ENCODE data around the gene TYMP. TPM values are rescaled to one million over a fixed set of nuclear protein-coding genes. Genes with fewer than 3 reads are reported as not detected.
A peak's percentile ranks its signal among the peaks of the same experiment; 100 is the strongest.

Gene TYMP
- total and polyA plus RNA-seq, 5 donors, result 14.6 to 35.5 (median 19.0) TPM

GRCh38 chr22:50507991-50508884, 21.6 kb downstream of the TYMP start, which contains the start of gene NCAPH2:
Gene NCAPH2, plus strand, starts transcription at chr22:50508224. Its CDS starts 114 bp downstream, at chr22:50508338.
- intact Hi-C loops (cut with DNase I), result loop anchor here in 2 of 4 donors (10.0 kb wide), 2 partner anchors 263 to 273 kb away; partner anchors contain the start of gene TUBGCP6 (in 1 of the 2)
- under 1% methylated on average over 74 of the region's 76 CpGs for WGBS
- peak; percentile 97 to 98 (median 98) for DNase-seq

DNA sequence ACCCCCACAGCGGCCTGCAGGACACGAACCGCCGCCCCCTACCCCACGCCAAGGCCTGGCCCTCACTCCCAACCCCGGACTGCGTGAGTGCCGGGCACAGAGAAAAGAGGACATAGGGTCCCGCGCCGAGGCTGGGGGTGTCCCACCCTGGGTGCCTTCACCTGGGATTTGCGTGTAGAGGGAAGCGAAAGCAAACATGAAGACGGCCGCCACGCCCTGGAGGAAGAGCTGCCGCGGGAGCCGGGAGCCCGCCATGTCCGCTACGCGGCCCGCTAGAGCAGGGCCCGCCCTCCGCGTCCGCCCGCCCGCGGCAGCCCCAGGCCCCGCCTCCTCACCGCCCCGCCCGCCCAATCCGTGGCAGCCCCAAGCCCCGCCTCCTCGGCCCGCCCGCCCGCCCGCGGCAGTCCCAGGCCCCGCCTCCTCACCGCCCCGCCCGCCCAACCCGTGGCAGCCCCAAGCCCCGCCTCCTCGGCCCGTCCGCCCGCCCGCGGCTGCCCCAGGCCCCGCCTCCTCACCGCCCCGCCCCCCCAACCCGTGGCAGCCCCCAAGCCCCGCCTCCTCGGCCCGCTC, 22.3 kb downstream of the TYMP start, which contains the start of gene LMF2:
LMF2 (minus strand) TSS at position 282 of the 570 bp plus-strand sequence; CDS start at position 255, 27 bp downstream.
- ATAC-seq (peak; percentile 83 to 87), DNase-seq (peak; percentile 91 to 97 (median 96))
- Histone ChIP-seq H3K4me1 (ENCODE audit: control insufficient read depth, insufficient read depth, low read length) (no peaks in the 10 kb centered on the region), H3K27ac (ENCODE audit: low read length) (peak within 1 kb of the TSS; percentile 81), H3K27me3 (ENCODE audit: control insufficient read depth, insufficient read depth) (no peaks in the 10 kb centered on the region), H3K9me3 (ENCODE audit: control insufficient read depth, low read length) (no peaks in the 10 kb centered on the region), H3K4me3 (ENCODE audit: low read length) (peak within 1 kb of the TSS; percentile 77)
- WGBS, result under 1% methylated on average over 62 of the region's 62 CpGs
- intact Hi-C loops (cut with DNase I), result loop anchor here in 2 of 4 donors (10.0 kb wide), 2 partner anchors 263 to 273 kb away; partner anchors contain the start of gene TUBGCP6 (in 1 of the 2)

More at GRCh38 chr22:50507991-50508884, 21.6 kb downstream of the TYMP start, which contains the start of gene NCAPH2:
- peak within 1 kb of the TSS; percentile 77 for H3K4me3 ChIP-seq (ENCODE audit: low read length)
- ATAC-seq, result peak; percentile 77 to 80
- H3K27ac ChIP-seq (ENCODE audit: low read length), result peak within 1 kb of the TSS; percentile 81
- H3K4me1 ChIP-seq (ENCODE audit: control insufficient read depth, insufficient read depth, low read length), result no peaks in the 10 kb centered on the region
- H3K27me3 ChIP-seq (ENCODE audit: control insufficient read depth, insufficient read depth), result no peaks in the 10 kb centered on the region
- H3K9me3 ChIP-seq (ENCODE audit: control insufficient read depth, low read length), result no peaks in the 10 kb centered on the region

DNA sequence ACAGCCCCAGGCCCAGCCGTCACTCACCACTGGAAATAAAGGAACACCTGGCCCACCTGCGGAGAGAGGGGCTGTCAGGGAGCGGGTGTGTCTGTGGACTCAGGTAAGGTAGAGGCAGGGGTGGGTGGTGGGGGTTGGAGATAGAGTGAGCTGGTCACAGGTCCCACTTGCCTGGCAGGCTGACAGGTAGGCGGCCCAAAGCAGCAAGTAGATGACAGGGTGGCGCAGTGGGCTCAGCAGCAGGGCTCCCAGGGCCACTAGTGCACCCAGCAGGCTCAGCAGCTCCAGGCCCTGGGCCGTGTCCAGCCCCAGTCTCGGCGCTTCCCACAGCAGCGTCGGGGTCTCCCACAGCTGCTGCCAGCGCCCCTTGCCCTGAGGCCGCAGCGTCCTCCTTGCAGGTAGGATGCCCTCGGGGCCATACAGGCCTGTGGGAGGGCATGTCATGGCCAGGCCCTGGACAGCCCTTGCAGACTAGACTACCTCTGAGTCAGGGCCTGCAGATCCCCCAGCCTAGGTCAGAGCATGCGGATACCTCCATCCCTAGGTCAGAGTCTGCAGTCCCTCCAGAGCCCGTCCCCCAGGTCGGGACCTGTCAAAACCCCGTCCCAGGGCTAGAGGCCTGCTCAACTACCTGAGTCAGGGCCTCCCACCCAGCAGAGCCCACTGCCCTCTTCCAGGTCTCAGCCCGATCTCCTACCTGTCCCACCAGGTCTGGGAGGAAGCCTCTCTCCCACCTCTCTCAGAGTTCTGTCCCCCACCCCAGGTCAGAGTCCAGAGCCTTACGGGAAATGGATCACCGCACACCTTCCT, 23.0 kb downstream of the TYMP start:
- 25% methylated on average over 21 of the region's 21 CpGs for WGBS
- Histone ChIP-seq H3K27ac (ENCODE audit: low read length) (peak overlapping the region; percentile 65), H3K27me3 (ENCODE audit: control insufficient read depth, insufficient read depth) (no peaks in the 10 kb centered on the region), H3K4me3 (ENCODE audit: low read length) (peak overlapping the region; percentile 77), H3K9me3 (ENCODE audit: control insufficient read depth, low read length) (no peaks in the 10 kb centered on the region), H3K4me1 (ENCODE audit: control insufficient read depth, insufficient read depth, low read length) (no peaks in the 10 kb centered on the region)
- ATAC-seq, result peak; percentile 5 to 35
- intact Hi-C loops (cut with DNase I), result loop anchor here in 2 of 4 donors (10.0 kb wide), 2 partner anchors 262 to 272 kb away; partner anchors contain the start of gene TUBGCP6 (in 1 of the 2)
- peak; percentile 52 to 74 (median 73) for DNase-seq

- no peaks in the 10 kb centered on the region for H3K4me1 ChIP-seq (ENCODE audit: control insufficient read depth, insufficient read depth, low read length)
- H3K9me3 ChIP-seq (ENCODE audit: control insufficient read depth, low read length), result no peaks in the 10 kb centered on the region
- ATAC-seq (peak in 1 of 2 donors; percentile 0), DNase-seq (peak in 2 of 3 donors; percentile 61 to 71)
- intact Hi-C loops (cut with DNase I), result loop anchor here in 2 of 4 donors (10.0 kb wide), 2 partner anchors 261 to 271 kb away; partner anchors contain the start of gene TUBGCP6 (in 1 of the 2)
- no peak overlapping the region for H3K27ac ChIP-seq (ENCODE audit: low read length)
- 89% methylated on average over 41 of the region's 41 CpGs for WGBS
- no peaks in the 10 kb centered on the region for H3K27me3 ChIP-seq (ENCODE audit: control insufficient read depth, insufficient read depth)
- H3K4me3 ChIP-seq (ENCODE audit: low read length), result no peak overlapping the region
Measured at GRCh38 chr22:50505776-50506610, 23.8 kb downstream of the TYMP start.

- H3K27ac ChIP-seq (ENCODE audit: low read length), result no peak overlapping the region
- no peaks in the 10 kb centered on the region for H3K27me3 ChIP-seq (ENCODE audit: control insufficient read depth, insufficient read depth)
- WGBS, result 94% methylated on average over 14 of the region's 14 CpGs
- ATAC-seq, result no peak
- no peaks in the 10 kb centered on the region for H3K4me1 ChIP-seq (ENCODE audit: control insufficient read depth, insufficient read depth, low read length)
- DNase-seq, result peak in 2 of 3 donors; percentile 38 to 48
- no peak overlapping the region for H3K4me3 ChIP-seq (ENCODE audit: low read length)
- intact Hi-C loops (cut with DNase I), result loop anchor here in 2 of 4 donors (10.0 kb wide), 2 partner anchors 261 to 271 kb away; partner anchors contain the start of gene TUBGCP6 (in 1 of the 2)
- H3K9me3 ChIP-seq (ENCODE audit: control insufficient read depth, low read length), result no peaks in the 10 kb centered on the region
Measured at GRCh38 chr22:50505276-50505775, 24.5 kb downstream of the TYMP start.

- 95% methylated on average over 44 of the region's 44 CpGs for WGBS
- Histone ChIP-seq H3K9me3 (ENCODE audit: control insufficient read depth, low read length) (no peaks in the 10 kb centered on the region), H3K4me3 (ENCODE audit: low read length) (no peak overlapping the region), H3K27me3 (ENCODE audit: control insufficient read depth, insufficient read depth) (no peaks in the 10 kb centered on the region), H3K27ac (ENCODE audit: low read length) (no peak overlapping the region), H3K4me1 (ENCODE audit: control insufficient read depth, insufficient read depth, low read length) (no peaks in the 10 kb centered on the region)
- DNase-seq (peak in 2 of 3 donors; percentile 58 to 72), ATAC-seq (no peak)
- intact Hi-C loops (cut with DNase I), result loop anchor here in 2 of 4 donors (10.0 kb wide), 2 partner anchors 260 to 270 kb away; partner anchors contain the start of gene TUBGCP6 (in 1 of the 2)
Measured at GRCh38 chr22:50504369-50505211, 25.2 kb downstream of the TYMP start.

- H3K27me3 ChIP-seq (ENCODE audit: control insufficient read depth, insufficient read depth), result no peaks in the 10 kb centered on the region
- peak in 2 of 3 donors; percentile 53 to 71 for DNase-seq
- no peaks in the 10 kb centered on the region for H3K4me1 ChIP-seq (ENCODE audit: control insufficient read depth, insufficient read depth, low read length)
- intact Hi-C loops (cut with DNase I), result loop anchor here in 2 of 4 donors (10.0 kb wide), 2 partner anchors 259 to 269 kb away; partner anchors contain the start of gene TUBGCP6 (in 1 of the 2)
- ATAC-seq, result no peak
- 85% methylated on average over 25 of the region's 26 CpGs for WGBS
- H3K4me3 ChIP-seq (ENCODE audit: low read length), result no peak overlapping the region
- no peaks in the 10 kb centered on the region for H3K9me3 ChIP-seq (ENCODE audit: control insufficient read depth, low read length)
- no peak overlapping the region for H3K27ac ChIP-seq (ENCODE audit: low read length)
Measured at GRCh38 chr22:50503475-50504145, 26.2 kb downstream of the TYMP start.

DNA sequence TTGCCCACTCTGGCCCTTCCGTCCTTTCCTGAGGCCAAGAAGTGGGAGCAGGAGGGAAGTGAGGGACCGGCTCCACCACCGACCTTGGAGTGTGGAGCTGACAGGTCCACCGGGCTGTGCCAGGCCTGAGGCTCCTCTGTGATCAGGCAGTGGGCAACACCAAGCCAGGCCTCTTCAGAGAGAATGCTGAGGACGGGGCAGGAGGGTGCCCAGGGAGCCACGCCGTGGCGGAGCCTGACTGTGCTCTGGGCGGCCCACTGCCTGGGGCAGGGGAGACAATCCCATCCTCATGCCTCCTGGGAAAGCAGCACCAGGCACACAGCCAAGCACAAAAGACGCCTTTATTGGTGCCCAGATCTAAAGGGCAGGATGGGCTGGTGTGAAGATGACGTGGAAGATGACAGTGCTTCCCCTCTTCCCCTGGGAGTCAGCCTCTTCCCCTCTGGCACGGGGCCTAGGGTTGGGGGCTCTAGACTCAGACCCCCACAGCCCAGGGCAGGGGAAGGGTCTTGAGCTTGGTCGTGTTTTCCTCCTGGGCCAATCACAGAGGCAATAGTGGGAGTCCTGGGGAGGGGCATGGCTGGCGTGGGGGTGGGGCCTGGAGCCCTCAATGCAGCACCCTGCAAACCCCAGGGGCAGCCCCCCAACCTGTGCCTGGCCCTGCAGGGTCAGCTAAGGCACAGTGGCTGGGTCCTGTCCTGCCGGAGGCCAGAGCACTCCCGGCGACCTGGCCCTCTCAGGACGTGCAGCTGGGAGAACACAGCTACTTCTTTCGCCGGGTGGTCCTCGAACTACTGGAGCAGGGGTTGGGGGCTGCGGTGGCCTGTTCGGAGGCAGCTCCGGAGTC, 27.0 kb downstream of the TYMP start:
- peak in 2 of 3 donors; percentile 39 to 50 for DNase-seq
- Histone ChIP-seq H3K27me3 (ENCODE audit: control insufficient read depth, insufficient read depth) (no peaks in the 10 kb centered on the region), H3K27ac (ENCODE audit: low read length) (no peak overlapping the region), H3K9me3 (ENCODE audit: control insufficient read depth, low read length) (no peaks in the 10 kb centered on the region), H3K4me1 (ENCODE audit: control insufficient read depth, insufficient read depth, low read length) (no peaks in the 10 kb centered on the region), H3K4me3 (ENCODE audit: low read length) (no peak overlapping the region)
- intact Hi-C loops (cut with DNase I), result loop anchor here in 2 of 4 donors (10.0 kb wide), 2 partner anchors 258 to 268 kb away; partner anchors contain the start of gene TUBGCP6 (in 1 of the 2)
- WGBS, result 82% methylated on average over 24 of the region's 24 CpGs
- no peak for ATAC-seq
